GM21825 (cell line): ENCODE measurements around the gene TBC1D2B.

Experiments
- ATAC-seq: cut with Tn5 transposase; IDR thresholded peaks from one replicate; pipeline ENCODE4 v1.9.1; 2021; ENCODE audit warnings: mild to moderate bottlenecking, moderate library complexity; ENCODE audit not compliant: unreplicated experiment

The TBC1D2B gene

GRCh38 chr15:78037328-78037727 lies 40.2 kb downstream of the TBC1D2B start:
- ATAC-seq: no peak

GRCh38 chr15:78035861-78036476 lies 41.5 kb downstream of the TBC1D2B start:
- no peak for ATAC-seq

DNA sequence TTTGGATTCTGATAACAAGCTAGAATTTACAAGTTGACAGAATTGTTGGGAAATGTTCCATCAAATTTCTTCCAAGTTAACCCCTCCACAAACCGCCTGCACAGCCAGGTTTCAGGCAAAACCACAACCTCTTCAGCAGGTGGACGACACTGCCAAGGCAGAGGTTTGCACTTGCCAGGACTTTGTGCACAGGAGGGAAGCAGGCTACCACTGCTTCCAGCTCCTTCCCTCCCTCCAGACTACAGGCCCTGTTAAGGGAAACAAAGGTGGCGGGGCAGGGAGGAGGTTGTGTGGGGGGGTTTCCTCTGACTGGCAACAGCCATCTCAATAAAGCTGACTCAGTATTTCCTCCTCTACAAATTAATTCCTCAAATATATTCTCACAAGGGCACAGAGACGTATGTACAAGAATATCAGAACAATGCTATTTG lies 42.2 kb downstream of the TBC1D2B start:
- no peak for ATAC-seq

- peak; percentile 72 for ATAC-seq
Observed at GRCh38 chr15:78034495-78035191, 42.9 kb downstream of the TBC1D2B start.

DNA sequence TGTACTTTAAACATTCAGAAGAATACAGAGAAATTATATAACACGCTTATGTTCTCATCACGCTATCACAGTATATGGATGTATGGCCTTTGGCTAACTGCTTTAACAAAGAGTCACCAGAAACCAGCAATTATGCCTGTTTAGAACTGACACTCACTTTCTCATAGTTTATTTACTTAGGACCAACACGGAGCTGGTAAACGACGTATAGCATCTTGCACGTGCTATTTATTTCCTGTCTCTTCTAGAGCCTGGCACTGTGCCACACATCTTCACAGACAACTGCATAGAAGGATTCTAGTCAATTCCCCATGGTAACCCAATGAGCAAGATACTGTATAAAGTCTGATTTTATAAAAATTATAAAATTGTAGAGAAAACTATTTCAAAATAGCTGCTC lies 43.6 kb downstream of the TBC1D2B start:
- ATAC-seq: peak; percentile 17

DNA sequence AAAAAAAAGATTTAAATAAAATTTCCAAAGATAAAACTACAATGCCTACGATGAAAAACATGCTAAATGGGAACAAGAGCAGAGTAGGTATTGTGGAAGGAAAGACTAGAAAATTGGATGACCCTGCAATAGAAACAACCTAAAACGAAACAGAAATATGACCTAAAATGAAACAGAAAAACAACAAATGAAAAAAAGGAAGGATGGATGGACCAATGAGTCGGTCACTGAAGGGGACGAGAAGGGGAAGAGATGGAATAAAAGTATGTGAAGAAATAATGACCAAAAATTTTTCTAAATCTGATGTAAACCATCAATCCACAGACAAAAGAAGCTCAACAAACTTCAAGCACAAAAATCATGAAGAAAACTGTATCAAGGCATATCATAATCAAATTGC lies 44.8 kb downstream of the TBC1D2B start:
- no peak for ATAC-seq

DNA sequence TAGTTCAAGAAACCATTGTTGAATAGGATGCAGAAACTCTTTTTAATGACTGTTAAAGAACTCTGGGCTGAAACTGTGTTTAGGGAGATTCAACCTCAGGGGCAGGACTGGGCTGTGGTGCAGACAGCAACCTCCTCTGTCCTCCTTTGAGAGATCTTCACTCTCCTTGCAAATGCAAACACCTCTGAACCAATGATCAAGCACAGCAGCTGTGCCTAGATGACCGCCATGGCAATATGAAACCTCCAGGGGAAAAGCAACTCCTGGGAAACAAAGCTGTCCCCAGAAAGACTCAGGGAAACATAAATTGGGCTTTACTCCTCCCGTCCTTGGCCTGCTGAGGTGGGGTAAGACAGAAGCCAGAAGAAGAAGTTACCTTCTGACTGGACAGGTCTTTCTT lies 52.6 kb downstream of the TBC1D2B start:
- ATAC-seq: no peak

DNA sequence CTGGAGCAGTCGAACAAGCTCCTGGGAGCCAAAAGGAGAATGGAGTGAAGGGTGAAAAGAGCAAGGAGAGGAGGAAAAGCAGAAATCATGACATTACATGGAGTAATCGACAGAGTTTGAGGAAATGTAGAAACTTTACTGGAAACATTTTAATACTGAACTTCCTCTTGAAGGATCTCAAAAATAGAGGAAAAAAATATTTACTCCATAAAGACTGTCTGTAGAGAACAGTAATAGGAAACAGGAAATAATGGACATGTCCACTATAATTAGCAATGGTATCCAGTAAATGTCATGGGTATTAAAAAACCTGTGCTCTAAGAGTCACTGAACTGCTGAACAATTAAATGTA lies 53.0 kb downstream of the TBC1D2B start:
- ATAC-seq: no peak

- ATAC-seq: no peak
Observed at GRCh38 chr15:78023865-78024518, 53.5 kb downstream of the TBC1D2B start.

- ATAC-seq: no peak
Observed at GRCh38 chr15:78023081-78023665, 54.3 kb downstream of the TBC1D2B start.

GRCh38 chr15:78021761-78022160 lies 55.8 kb downstream of the TBC1D2B start:
- ATAC-seq: no peak

DNA sequence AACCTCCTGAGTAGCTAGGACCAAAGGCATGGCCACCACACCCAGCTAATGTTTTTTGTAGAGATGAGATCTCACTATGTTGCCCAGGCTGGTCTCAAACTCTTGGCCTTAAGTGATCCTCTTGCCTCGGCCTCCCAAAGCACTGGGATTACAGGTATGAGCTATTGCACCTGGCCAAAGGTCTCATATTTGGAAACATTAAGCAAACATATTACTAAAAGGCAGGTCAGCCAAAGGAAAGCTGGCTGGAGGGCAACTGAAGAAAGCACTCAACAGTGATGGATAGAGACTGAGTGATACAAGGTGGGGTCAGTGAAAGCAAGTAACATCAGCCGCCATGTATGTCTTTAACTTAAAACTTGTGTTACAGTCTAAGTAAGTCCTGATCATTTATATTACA lies 57.5 kb downstream of the TBC1D2B start:
- no peak for ATAC-seq

GRCh38 chr15:78018946-78019644 lies 58.4 kb downstream of the TBC1D2B start:
- peak; percentile 57 for ATAC-seq

DNA sequence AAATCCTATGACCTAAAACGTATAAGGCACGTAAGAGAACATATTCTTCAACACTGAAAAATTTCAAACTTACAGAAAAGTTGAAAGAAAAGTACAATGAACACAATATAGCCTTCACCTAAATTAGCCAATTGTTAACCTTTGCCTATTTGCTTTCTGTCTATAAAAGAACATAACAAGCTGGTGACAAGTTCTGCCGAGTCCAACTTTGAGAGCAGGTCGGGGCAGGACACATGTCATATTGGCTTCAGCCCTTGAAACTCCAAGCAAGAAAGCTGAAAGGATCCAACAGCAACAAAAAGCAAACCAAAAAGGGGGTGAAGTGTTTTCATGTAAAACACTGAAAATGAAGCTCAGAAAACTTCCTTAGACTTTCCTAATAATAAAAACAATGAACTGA lies 59.1 kb downstream of the TBC1D2B start:
- no peak for ATAC-seq

GRCh38 chr15:78016860-78017259 lies 60.7 kb downstream of the TBC1D2B start:
- no peak for ATAC-seq

- ATAC-seq: no peak
Observed at GRCh38 chr15:78012643-78013077, 64.9 kb downstream of the TBC1D2B start.

GRCh38 chr15:78010067-78010466 lies 67.4 kb downstream of the TBC1D2B start:
- ATAC-seq: no peak

- no peak for ATAC-seq
Observed at GRCh38 chr15:78007964-78008886, 69.3 kb downstream of the TBC1D2B start.

GRCh38 chr15:78007211-78007931 lies 70.1 kb downstream of the TBC1D2B start:
- ATAC-seq: no peak
